HepG2 (cell line): ENCODE results near the gene RNASE3. TPM values are rescaled to one million over a fixed set of nuclear protein-coding genes. Genes with fewer than 3 reads are reported as not detected.
A peak's percentile ranks its signal among the peaks of the same experiment; 100 is the strongest.

ENCODE experiments used
- BRD4 ChIP-seq: sonication (generic); formaldehyde crosslinking; IDR thresholded peaks from 2 replicates; pipeline ENCODE4 v1.4.0; 2020; ENCODE audit warnings: missing genetic modification reagents
- ISL2 ChIP-seq: sonication (generic); formaldehyde crosslinking; IDR thresholded peaks from 2 replicates; pipeline ENCODE4 v1.5.0; 2020; ENCODE audit warnings: missing genetic modification reagents
- NR3C1 ChIP-seq: sonication (generic); formaldehyde crosslinking; IDR thresholded peaks from 2 replicates; pipeline ENCODE4 v1.4.0; 2020; ENCODE audit warnings: missing genetic modification reagents
- RFXAP ChIP-seq: sonication (generic); formaldehyde crosslinking; IDR thresholded peaks from 2 replicates; pipeline ENCODE4 v1.4.0; 2020; ENCODE audit warnings: missing genetic modification reagents, borderline replicate concordance
- TEAD2 ChIP-seq: sonication (generic); formaldehyde crosslinking; IDR thresholded peaks from 2 replicates; pipeline ENCODE4 v1.9.0; 2021; ENCODE audit warnings: missing genetic modification reagents
- TFE3 ChIP-seq: IDR thresholded peaks from 2 replicates; pipeline ENCODE4 v1.6.1; 2016
- ZNF367 ChIP-seq: sonication (generic); formaldehyde crosslinking; IDR thresholded peaks from 2 replicates; pipeline ENCODE4 v1.4.0; 2020; ENCODE audit warnings: missing genetic modification reagents, borderline replicate concordance
- polyA plus RNA-seq, 8 experiments: library from polyadenylated mRNA; depleted of rRNA in 3 of 8; stranded (reverse) in 7 of 8; unstranded in 1 of 8; fragments of >200 nt; fragmentation: Illumina TruSeq in 4 of 8; extraction: Trizol in 4 of 8; gene quantifications; 2 replicates each; pipeline versions ENCODE4 v1.2.1 to v1.2.3, GENCODE V29; 2011 to 2016; ENCODE audit warnings: low read depth in 4 of 8, missing spikeins in 1 of 8, mixed read lengths in 1 of 8; ENCODE audit not compliant: insufficient read depth in 1 of 8
- total RNA-seq, 5 experiments: library from RNA; depleted of rRNA; stranded (reverse); fragments of >200 nt; fragmentation: Illumina TruSeq; extraction: Trizol; gene quantifications; 2 replicates each; pipeline ENCODE4 v1.2.3, GENCODE V29; 2016; ENCODE audit warnings: low read depth in 1 of 5
- TF ChIP-seq, protein P1 (sequence below): sonication (generic); formaldehyde crosslinking; IDR thresholded peaks from 2 replicates; pipeline ENCODE4 v1.4.0; 2020; ENCODE audit warnings: missing genetic modification reagents
- TF ChIP-seq, protein P2 (sequence below): sonication (generic); formaldehyde crosslinking; IDR thresholded peaks from 2 replicates; pipeline ENCODE4 v1.4.0; 2020; ENCODE audit warnings: mild to moderate bottlenecking, missing genetic modification reagents
- TF ChIP-seq, protein P3 (sequence below): sonication (generic); formaldehyde crosslinking; IDR thresholded peaks from 2 replicates; pipeline ENCODE4 v1.4.0; 2020; ENCODE audit warnings: missing genetic modification reagents, borderline replicate concordance
- TF ChIP-seq, protein P4 (sequence below): sonication (generic); formaldehyde crosslinking; IDR thresholded peaks from 2 replicates; pipeline ENCODE4 v1.8.1; 2023; ENCODE audit warnings: mild to moderate bottlenecking, missing genetic modification reagents, borderline replicate concordance

RNASE3 gene
- total and polyA plus RNA-seq, 2 of the 13 experiments (the other 11 are each of a cell fraction or from before 2014, with no cell fraction given) = not detected

DNA sequence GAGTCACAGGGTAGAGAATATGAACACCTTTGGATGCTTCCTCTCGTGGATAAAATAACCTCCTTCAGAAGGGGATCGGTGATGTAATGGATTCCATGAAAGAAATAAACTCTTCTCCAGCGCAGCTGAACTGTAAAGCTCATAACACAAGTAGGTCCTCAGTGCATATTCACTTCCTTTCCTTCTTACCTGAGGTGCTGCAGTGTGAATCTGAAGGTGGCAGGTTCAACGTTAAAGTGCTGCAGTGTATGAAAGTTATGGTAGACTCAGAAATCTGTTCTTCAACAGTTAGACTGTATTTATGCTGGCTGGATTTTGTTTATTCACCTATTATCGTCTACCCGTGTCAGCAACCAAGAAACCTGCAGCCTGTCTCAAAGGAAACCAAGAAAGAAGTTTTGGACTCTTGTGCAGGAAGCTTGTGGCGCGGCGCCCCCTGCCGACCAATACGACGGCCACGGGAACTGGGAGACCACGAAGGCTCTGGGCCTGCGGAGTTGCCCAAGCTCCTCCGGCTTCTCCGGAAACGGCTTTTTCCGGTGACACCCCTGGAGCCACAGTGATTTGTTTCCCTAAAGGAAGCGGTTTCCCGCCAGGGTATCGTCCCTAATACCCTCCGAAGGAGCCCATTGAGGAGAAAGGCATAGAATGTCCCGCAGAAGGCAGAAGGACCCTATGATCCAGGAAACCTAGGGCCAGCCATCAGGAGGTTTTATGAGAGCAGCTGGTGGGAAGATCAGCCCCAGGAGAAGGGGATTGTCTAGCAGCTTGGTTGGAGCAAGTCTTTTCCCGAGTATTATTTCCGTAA lies 17.6 kb upstream of the RNASE3 start (continued):
- TF ChIP-seq, protein P1, sequence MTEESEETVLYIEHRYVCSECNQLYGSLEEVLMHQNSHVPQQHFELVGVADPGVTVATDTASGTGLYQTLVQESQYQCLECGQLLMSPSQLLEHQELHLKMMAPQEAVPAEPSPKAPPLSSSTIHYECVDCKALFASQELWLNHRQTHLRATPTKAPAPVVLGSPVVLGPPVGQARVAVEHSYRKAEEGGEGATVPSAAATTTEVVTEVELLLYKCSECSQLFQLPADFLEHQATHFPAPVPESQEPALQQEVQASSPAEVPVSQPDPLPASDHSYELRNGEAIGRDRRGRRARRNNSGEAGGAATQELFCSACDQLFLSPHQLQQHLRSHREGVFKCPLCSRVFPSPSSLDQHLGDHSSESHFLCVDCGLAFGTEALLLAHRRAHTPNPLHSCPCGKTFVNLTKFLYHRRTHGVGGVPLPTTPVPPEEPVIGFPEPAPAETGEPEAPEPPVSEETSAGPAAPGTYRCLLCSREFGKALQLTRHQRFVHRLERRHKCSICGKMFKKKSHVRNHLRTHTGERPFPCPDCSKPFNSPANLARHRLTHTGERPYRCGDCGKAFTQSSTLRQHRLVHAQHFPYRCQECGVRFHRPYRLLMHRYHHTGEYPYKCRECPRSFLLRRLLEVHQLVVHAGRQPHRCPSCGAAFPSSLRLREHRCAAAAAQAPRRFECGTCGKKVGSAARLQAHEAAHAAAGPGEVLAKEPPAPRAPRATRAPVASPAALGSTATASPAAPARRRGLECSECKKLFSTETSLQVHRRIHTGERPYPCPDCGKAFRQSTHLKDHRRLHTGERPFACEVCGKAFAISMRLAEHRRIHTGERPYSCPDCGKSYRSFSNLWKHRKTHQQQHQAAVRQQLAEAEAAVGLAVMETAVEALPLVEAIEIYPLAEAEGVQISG (CRISPR knock-in tag) = peak; percentile 38; the same call in 1 of the 2 replicates
- TF ChIP-seq ISL2 (CRISPR knock-in tag) (no peak), BRD4 (CRISPR knock-in tag) (no peak), RFXAP (CRISPR knock-in tag) (0 out of 2 replicates have a peak, but pooled peaks have one; percentile 30), TEAD2 (CRISPR knock-in tag) (no peak), NR3C1 (CRISPR knock-in tag) (no peak), ZNF367 (CRISPR knock-in tag) (no peak), TFE3 (CRISPR knock-in tag) (no peak)
- TF ChIP-seq, protein P2, sequence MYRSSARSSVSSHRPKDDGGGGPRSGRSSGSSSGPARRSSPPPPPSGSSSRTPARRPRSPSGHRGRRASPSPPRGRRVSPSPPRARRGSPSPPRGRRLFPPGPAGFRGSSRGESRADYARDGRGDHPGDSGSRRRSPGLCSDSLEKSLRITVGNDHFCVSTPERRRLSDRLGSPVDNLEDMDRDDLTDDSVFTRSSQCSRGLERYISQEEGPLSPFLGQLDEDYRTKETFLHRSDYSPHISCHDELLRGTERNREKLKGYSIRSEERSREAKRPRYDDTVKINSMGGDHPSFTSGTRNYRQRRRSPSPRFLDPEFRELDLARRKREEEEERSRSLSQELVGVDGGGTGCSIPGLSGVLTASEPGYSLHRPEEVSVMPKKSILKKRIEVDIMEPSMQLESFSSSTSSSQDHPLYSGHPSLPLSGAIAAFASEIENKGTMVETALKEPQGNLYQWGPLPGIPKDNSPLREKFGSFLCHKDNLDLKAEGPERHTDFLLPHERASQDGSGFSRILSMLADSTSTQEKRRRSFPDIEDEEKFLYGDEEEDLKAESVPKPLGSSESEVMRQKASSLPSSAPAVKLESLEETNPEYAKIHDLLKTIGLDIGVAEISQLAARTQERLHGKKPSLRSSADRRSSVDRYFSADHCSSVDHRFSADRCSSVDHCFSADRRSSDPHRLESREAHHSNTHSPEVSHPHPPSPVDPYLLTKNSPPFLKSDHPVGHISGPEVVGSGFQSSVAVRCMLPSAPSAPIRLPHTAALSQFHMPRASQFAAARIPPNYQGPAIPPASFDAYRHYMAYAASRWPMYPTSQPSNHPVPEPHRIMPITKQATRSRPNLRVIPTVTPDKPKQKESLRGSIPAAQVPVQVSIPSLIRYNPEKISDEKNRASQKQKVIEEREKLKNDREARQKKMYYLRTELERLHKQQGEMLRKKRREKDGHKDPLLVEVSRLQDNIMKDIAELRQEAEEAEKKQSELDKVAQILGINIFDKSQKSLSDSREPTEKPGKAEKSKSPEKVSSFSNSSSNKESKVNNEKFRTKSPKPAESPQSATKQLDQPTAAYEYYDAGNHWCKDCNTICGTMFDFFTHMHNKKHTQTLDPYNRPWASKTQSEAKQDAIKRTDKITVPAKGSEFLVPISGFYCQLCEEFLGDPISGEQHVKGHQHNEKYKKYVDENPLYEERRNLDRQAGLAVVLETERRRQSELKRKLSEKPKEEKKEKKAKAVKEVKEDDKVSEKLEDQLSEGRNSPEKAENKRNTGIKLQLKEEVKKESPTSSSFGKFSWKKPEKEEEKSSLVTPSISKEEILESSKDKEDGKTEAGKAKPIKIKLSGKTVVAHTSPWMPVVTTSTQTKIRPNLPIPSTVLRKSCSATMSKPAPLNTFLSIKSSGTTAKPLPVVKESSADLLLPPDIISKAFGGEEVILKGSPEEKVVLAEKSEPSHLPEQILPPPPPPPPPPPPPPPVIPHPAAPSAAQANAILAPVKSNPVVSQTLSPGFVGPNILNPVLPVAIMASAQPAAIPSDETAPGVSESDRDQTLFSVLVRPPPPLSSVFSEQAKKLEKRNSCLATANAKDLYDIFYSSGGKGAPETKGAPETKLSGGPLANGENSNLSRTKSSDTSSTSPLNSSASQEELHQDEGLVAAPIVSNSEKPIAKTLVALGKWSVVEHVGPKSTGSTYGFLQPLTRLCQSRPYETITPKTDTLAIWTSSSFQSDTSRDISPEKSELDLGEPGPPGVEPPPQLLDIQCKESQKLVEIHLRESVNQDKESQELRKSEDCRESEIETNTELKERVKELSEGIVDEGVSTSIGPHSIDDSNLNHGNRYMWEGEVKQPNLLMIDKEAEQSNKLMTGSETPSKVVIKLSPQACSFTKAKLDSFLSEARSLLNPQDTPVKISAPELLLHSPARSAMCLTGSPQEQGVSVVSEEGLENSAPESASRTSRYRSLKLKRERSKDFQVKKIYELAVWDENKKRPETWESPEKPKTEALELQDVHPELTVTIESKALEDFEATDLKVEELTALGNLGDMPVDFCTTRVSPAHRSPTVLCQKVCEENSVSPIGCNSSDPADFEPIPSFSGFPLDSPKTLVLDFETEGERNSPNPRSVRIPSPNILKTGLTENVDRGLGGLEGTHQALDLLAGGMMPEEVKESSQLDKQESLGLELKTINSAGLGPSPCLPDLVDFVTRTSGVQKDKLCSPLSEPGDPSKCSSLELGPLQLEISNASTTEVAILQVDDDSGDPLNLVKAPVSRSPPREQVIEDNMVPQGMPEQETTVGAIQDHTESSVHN (CRISPR knock-in tag) = no peak
- TF ChIP-seq, protein P3, sequence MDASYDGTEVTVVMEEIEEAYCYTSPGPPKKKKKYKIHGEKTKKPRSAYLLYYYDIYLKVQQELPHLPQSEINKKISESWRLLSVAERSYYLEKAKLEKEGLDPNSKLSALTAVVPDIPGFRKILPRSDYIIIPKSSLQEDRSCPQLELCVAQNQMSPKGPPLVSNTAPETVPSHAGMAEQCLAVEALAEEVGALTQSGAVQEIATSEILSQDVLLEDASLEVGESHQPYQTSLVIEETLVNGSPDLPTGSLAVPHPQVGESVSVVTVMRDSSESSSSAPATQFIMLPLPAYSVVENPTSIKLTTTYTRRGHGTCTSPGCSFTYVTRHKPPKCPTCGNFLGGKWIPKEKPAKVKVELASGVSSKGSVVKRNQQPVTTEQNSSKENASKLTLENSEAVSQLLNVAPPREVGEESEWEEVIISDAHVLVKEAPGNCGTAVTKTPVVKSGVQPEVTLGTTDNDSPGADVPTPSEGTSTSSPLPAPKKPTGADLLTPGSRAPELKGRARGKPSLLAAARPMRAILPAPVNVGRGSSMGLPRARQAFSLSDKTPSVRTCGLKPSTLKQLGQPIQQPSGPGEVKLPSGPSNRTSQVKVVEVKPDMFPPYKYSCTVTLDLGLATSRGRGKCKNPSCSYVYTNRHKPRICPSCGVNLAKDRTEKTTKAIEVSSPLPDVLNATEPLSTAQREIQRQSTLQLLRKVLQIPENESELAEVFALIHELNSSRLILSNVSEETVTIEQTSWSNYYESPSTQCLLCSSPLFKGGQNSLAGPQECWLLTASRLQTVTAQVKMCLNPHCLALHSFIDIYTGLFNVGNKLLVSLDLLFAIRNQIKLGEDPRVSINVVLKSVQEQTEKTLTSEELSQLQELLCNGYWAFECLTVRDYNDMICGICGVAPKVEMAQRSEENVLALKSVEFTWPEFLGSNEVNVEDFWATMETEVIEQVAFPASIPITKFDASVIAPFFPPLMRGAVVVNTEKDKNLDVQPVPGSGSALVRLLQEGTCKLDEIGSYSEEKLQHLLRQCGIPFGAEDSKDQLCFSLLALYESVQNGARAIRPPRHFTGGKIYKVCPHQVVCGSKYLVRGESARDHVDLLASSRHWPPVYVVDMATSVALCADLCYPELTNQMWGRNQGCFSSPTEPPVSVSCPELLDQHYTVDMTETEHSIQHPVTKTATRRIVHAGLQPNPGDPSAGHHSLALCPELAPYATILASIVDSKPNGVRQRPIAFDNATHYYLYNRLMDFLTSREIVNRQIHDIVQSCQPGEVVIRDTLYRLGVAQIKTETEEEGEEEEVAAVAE (CRISPR knock-in tag) = no peak
- TF ChIP-seq, protein P4, sequence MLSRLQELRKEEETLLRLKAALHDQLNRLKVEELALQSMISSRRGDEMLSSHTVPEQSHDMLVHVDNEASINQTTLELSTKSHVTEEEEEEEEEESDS (CRISPR knock-in tag) = no peak
